MM.1S (cell line): ENCODE results near the gene PLXNA2.

Source experiments
- CTCF ChIP-seq: fragments of 300-600 bp; sonication (generic); IDR thresholded peaks from 2 replicates; pipeline ENCODE4 v1.5.1; 2016; ENCODE audit warnings: antibody characterized with exemption, low read length, mixed read lengths
- EZH2 ChIP-seq: fragments of 300-600 bp; sonication (generic); optimal IDR thresholded peaks from 2 replicates; pipeline ENCODE3; 2017; ENCODE audit warnings: low read depth, mild to moderate bottlenecking, antibody characterized with exemption, low read length, mixed read lengths

- no peak for TF ChIP-seq CTCF
- TF ChIP-seq EZH2, result no peak
Measured at GRCh38 chr1:208288495-208288894, 44.3 kb upstream of the PLXNA2 start.
